NB4 (cell line): ENCODE results near the gene TANC1.

Experiments
- DNase-seq: peaks from one replicate; pipeline ENCODE4 v3.0.0; 2010; ENCODE audit warnings: low read depth
- H3K4me3 ChIP-seq: one replicate; pipeline ENCODE4 v1.5.1; 2011; ENCODE audit warnings: mild to moderate bottlenecking, low read depth, low read length, moderate library complexity
- MAX ChIP-seq: IDR thresholded peaks from 2 replicates; pipeline ENCODE4 v1.6.1; 2011; ENCODE audit warnings: low read depth, low read length
- MYC ChIP-seq: IDR thresholded peaks from 2 replicates; pipeline ENCODE4 v1.6.1; 2011; ENCODE audit warnings: low read depth, low read length
- POLR2A ChIP-seq: IDR thresholded peaks from 2 replicates; pipeline ENCODE4 v1.6.1; 2011; ENCODE audit warnings: mild to moderate bottlenecking; ENCODE audit not compliant: insufficient read length; ENCODE audit errors: extremely low read depth
- TF ChIP-seq, protein P1 (sequence below): IDR thresholded peaks from one replicate; pipeline ENCODE4 v1.5.1; 2012; ENCODE audit warnings: low read depth, low read length

Gene TANC1

GRCh38 chr2:159106109-159106508 is 137.7 kb downstream of the TANC1 start:
- TF ChIP-seq MAX (no peak), POLR2A (no peak), MYC (no peak)
- TF ChIP-seq, protein P1, sequence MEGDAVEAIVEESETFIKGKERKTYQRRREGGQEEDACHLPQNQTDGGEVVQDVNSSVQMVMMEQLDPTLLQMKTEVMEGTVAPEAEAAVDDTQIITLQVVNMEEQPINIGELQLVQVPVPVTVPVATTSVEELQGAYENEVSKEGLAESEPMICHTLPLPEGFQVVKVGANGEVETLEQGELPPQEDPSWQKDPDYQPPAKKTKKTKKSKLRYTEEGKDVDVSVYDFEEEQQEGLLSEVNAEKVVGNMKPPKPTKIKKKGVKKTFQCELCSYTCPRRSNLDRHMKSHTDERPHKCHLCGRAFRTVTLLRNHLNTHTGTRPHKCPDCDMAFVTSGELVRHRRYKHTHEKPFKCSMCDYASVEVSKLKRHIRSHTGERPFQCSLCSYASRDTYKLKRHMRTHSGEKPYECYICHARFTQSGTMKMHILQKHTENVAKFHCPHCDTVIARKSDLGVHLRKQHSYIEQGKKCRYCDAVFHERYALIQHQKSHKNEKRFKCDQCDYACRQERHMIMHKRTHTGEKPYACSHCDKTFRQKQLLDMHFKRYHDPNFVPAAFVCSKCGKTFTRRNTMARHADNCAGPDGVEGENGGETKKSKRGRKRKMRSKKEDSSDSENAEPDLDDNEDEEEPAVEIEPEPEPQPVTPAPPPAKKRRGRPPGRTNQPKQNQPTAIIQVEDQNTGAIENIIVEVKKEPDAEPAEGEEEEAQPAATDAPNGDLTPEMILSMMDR, result no peak
- no peak overlapping the region for H3K4me3 ChIP-seq
- DNase-seq, result no peak

- no peak overlapping the region for H3K4me3 ChIP-seq
- TF ChIP-seq, protein P1, result no peak
- TF ChIP-seq MAX (no peak), MYC (no peak), POLR2A (no peak)
- no peak for DNase-seq
Measured at GRCh38 chr2:159108181-159108893, 139.9 kb downstream of the TANC1 start.

DNA sequence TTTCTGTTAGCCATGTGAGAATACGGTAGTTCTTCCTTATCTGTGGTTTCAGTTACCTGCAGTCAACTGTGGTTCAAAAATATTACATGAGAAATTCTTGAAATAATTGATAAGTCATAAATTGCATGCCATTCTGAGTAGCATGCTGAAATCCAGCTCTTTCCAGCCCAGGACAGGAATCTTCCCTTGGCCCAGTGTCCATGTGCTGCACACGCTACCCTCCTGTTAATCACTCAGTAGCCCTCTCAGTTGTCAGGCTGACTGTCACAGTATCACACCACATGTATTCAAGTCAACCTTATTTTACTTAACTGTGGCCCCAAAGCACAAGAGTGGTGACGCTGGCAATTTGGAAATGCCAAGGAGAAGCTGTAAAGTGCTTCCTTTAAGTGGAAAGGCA is 141.1 kb downstream of the TANC1 start:
- TF ChIP-seq POLR2A, result no peak
- no peak for TF ChIP-seq MYC
- TF ChIP-seq, protein P1, result no peak
- TF ChIP-seq MAX, result no peak
- DNase-seq, result no peak
- H3K4me3 ChIP-seq, result no peak overlapping the region

DNA sequence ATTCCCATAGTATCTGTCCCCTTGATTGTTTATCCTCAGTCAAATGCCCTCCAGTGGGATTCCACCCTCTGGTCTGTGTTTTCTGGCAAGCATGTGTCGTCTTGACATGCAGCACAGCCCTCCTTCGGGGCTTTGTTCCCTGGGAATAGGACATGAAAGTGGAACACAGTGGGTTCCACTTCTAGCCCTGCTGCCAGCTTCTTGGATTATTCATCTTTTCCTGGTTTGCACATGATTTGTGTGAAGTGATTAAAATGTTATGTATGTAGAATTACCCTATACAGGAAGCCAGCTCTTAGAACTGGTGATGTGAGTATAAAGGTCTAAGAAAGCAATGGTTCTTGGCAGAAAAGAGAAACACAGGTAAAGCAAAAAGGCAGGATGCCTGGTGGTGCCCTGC is 142.3 kb downstream of the TANC1 start:
- TF ChIP-seq, protein P1, result no peak
- TF ChIP-seq MAX (no peak), MYC (no peak), POLR2A (no peak)
- no peak overlapping the region for H3K4me3 ChIP-seq
- DNase-seq, result no peak

- no peak for DNase-seq
- H3K4me3 ChIP-seq, result no peak overlapping the region
- no peak for TF ChIP-seq POLR2A
- TF ChIP-seq, protein P1, result no peak
- TF ChIP-seq MYC, result no peak
- TF ChIP-seq MAX, result no peak
Measured at GRCh38 chr2:159111346-159111927, 143.0 kb downstream of the TANC1 start.
